NCI-H1694 (cell line): ENCODE measurements around the gene TBL1XR1.

Experiments
- DNase-seq: peaks from one replicate; lab custom pipeline; 2025; lab: John Stamatoyannopoulos, UW

TBL1XR1 gene

DNA sequence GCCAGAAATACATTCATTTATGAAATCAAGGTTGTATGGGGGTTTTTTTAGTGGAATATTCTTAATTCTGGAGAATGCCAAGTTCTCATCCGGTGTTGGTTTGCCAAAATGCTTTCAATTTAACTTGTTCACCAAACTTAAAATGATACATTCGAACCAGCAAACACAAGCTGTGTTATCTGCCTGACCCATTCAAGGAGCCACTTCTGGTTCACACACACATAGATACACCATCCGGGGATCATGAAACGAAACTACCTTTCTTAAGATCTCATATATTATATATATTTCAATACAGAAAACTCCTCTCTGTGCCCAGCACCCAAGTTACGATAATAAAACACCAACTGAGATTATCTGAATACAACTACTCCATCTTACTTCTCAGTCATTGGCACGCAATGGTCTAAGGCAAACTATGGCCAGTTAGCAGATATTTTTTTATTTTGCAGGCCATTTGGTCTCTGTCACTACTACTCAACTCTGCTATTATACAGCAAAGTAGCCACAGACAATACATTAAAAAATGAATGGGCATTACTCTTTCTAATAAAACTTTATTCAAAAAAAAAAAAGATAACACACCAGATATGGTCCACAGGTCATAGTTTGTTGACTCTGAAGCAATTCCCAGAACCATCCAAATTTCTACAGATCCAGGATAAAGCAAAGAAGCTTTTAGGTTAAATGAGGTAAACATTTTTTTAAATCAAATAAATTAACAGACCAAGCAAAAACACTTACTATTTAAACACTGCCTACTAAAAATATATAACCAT, 89.6 kb downstream of the TBL1XR1 start:
- no peak for DNase-seq

DNA sequence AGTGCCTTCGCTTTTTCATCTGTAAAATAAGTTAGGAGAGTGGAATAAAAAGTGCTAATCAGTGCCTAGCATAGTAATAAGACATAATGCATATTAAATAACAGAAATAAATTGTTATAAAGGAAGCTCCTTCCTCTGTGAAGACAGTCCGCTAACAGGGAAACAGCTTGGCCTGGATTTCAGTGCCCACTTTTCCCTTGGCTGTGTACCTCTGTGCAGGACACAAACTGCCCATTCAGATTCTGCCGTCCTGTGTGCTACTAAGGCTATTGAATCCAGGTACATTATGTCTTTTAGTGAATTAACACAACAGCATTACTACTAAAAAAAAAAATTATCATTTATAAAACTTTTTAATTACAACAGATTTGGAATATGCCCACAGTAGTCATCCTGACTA, 90.7 kb downstream of the TBL1XR1 start:
- no peak for DNase-seq

- DNase-seq, result no peak
These were observed 91.1 kb downstream of the TBL1XR1 start for GRCh38 chr3:177106184-177106583.

GRCh38 chr3:177105623-177106022, 91.7 kb downstream of the TBL1XR1 start:
- DNase-seq, result no peak

DNA sequence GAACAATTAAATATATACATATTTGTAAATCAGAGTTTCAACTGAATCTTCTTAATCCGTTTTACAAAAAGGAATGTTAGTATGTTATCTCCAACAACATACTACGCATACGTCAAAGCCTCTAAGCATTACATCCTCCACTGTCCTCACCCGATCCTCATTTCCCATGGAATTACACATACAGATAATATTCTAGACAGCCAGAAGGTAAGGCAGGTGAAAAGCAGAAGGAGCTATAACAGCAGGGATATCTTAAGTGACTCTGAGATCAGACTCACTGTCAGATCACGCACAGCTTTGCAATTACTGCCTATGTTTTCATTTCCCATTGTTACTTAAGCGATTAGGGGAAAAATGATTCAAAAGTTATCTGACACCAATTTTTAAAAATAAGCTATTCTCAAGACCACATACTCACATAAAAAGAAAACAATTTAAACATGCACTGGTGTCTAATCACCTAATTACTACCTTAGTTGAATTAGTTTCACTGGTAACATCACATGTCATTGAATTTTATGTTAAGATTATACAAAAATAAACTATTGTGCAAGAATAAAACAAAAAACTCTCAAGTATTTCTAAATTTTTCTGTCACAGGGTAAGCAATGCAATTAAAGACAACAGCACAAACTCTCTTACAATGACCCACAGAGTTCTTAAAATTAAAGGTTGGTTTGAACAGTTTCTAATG, 92.8 kb downstream of the TBL1XR1 start:
- no peak for DNase-seq

- no peak for DNase-seq
These were observed 94.7 kb downstream of the TBL1XR1 start for GRCh38 chr3:177102553-177102952.

DNA sequence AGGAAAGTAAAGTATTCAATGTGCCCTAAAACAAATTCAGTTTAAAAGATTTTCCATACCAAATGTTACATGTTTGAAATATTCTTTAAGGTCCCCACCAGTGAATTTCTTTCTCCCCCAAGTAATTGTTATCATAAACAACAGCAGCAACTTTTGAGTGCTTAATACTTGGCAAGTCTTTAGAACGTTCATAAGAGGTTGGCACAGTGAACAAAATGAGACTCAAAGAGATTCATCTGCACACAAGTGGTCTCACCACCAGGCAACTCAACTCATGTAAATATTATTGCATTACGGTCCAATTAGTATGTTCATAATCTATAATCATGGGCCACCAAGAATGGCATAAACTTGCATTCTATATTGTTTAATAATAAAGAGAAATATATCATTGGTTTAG, 98.7 kb downstream of the TBL1XR1 start:
- DNase-seq, result no peak

- no peak for DNase-seq
These were observed 100.7 kb downstream of the TBL1XR1 start for GRCh38 chr3:177096615-177097014.

DNA sequence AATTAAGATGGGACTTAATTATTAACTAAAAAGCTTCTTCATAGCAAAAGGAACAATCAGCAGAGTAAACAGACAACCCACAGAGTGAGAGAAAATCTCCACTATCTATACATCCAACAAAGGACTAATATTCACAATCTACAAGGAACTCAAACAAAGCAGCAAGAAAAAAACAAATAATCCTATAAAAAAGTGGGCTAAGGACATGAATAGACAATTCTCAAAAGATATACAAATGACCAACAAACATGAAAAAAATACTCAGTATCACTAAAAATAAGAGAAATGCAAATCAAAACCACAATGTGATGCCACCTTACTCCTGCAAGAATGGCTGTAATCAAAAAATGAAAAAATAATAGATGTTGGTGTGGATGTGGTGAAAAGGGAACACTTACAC, 103.3 kb downstream of the TBL1XR1 start:
- no peak for DNase-seq

DNA sequence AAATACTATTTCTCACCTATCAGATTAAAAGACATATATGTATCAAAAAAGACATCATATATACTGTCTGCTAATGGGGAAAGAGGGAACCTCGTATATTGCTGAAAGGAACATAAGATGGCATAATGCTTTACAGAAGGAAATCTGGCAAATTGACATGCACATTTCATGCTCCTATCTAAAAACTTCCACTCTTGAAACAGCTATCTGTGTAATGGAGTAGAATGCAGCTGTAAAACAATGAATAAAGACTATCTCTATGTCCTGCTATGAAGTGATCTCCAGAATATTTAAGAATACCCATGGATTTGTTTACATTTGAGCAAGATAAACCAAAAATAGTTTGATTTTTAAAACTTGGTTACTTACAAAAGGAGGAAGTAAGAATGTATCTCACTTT, 107.4 kb downstream of the TBL1XR1 start:
- DNase-seq, result no peak

DNA sequence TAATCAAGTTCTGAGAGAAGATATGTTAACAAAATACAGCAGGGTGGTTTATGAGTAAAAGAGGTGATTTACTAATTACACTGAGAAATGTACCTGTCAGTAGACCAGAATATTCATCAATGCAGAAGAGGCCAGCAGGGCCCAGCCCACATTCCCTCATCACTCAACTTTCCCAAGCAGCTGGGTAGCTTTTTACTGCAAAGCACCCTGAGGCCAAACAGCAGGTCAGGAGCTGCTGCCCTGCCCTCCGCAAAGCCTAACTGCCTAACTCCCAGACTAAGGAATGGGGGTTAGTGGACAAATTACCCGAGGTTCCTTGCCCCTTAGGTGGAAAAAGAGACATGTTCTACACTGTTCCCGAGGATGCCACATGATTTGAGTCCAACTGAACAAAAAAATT, 108.2 kb downstream of the TBL1XR1 start:
- DNase-seq, result no peak

DNA sequence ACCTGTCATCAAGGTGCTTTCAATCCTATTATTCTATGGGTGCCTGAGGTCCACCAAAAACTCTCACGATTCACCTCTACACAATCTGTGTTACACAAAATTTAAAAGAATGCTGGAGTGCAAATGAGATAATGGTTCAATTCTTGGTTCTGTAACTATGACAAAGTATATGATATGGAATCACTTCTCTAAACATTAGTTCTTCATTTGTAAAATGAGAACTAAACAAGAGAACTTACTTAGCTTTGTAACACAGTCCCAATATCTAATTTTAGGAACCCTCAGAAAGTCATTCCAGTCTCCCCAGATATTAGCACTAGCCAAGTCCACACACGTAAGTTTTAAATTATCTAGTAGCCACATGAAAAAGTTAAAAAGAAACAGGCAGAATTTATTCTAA, 111.5 kb downstream of the TBL1XR1 start:
- DNase-seq, result no peak

GRCh38 chr3:177084616-177085015, 112.7 kb downstream of the TBL1XR1 start:
- DNase-seq, result no peak

GRCh38 chr3:177080122-177080521, 117.2 kb downstream of the TBL1XR1 start:
- no peak for DNase-seq

DNA sequence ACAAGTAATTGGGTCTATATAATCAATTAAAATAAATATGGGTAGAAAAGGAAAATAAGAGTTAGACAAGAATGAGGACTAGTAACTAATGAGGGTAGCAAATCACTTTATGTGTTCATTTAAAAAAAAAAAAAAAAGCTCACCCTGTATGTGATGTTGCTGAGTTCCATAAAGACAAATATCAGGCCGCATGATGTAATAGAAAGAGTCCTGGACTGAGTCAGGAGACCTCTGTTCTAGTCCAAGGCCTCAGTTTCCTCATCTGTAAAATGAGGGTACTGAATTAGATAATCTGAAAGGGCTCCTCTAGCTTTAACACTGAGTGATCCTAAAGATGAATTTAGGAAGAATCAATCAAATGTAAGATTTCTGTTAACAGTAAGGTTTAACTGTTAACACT, 117.6 kb downstream of the TBL1XR1 start:
- no peak for DNase-seq

GRCh38 chr3:177071496-177072156, 125.7 kb downstream of the TBL1XR1 start:
- no peak for DNase-seq

DNA sequence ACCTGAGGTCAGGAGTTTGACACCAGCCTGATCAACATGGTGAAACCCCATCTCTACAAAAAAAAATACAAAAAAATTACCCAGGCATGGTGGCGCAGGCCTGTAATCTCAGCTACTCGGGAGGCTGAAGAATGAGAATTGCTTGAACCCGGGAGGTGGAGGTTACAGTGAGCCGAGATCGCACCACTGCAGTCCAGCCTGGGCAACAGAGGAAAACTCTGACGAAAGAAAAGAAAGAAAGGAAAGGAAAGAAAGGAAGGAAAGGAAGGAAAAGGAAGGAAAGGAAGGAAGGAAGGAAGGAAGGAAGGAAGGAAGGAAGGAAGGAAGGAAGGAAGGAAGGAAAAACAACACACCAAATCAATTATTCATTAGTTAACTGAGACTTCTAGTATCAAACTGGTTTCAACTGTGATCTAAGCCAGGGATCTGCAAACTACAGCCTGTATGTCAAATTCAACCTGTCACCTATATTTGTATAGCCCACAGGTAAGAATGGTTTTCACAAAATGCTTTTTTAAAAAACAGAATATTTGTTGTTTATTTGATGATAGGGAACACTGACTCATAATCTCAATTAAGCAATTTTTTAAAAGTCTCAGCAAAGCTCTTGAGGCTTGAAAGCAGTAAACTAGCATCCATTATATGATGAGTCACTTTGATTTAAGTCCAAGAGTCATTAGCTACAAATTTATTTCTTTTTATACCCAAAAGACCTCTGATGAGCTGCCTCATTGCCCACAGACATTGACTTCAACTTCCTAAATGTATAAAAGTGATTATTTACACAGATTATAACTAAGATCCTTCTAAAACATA, 127.6 kb downstream of the TBL1XR1 start:
- DNase-seq, result no peak

GRCh38 chr3:177068967-177069366, 128.3 kb downstream of the TBL1XR1 start:
- DNase-seq, result no peak

- DNase-seq, result no peak
These were observed 131.2 kb downstream of the TBL1XR1 start for GRCh38 chr3:177066068-177066467.

DNA sequence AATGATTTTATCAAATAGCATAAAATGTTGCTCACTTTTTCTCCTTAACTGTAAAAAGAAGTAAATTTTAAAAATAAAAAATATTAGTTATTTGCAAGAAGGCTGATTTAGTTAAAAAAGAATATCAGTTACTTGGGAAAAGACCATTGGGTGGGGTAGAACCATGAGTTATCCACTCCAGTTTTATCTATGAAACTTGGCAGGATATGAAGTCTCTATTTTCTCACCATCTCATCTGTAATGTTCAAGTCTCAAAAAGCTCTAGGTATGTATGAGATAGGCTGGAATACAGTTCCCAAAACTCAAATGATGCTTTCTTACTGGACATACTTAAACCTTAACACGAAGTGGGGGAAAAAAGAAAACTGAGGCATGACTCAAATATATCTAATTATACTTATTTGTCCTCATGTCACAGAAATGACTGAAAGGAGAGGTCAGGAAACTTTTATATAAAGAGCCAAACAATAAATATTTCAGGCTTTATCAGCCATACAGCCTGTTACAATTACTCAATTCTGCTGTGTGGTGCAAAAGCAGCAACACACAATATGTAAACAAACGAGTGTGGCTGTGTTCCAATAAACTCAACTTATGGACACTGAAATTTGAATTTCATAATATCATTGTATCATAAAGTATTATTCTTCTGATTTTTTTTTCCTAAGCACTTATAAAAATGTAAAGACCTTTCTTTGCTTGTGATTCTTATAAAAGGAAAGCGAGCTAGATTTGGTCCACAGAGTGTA, 131.8 kb downstream of the TBL1XR1 start:
- DNase-seq, result no peak

GRCh38 chr3:177062052-177062732, 135.1 kb downstream of the TBL1XR1 start:
- DNase-seq, result no peak
